Natural killer cell (primary cell): ENCODE data around the gene PTGR2. TPM values are rescaled to one million over a fixed set of nuclear protein-coding genes. Genes with fewer than 3 reads are reported as not detected.
"Not testable (repeated sequence)": the region's sequence is repeated elsewhere in the genome, so short reads cannot be mapped to it uniquely, and the experiment has no call there.

Source experiments
- ATAC-seq, 3 donors: fragments of 150-1000 bp in 2 of 3; fragments of 200-7000 bp in 1 of 3; cut with Tn5 transposase; 1 replicate in 1 of 3; 2 replicates in 2 of 3; pipeline ENCODE4 v1.10.0; 2021; ENCODE audit warnings: mild to moderate bottlenecking in 2 of 3, moderate library complexity in 2 of 3
- DNase-seq, 2 donors: peaks; one replicate each; pipeline versions ENCODE4 v3.0.0 to v3.0.0-alpha.2; 2013 to 2021; ENCODE audit warnings: mixed read lengths in 1 of 2
- H3K27ac ChIP-seq: one replicate; pipeline ENCODE4 v1.5.1; 2013; ENCODE audit warnings: mild to moderate bottlenecking, low read length
- H3K27me3 ChIP-seq: one replicate; pipeline ENCODE4 v1.6.1; 2013; ENCODE audit warnings: low read length; ENCODE audit not compliant: control insufficient read depth, insufficient read depth
- H3K36me3 ChIP-seq: one replicate; pipeline ENCODE4 v1.6.1; 2013; ENCODE audit warnings: low read length; ENCODE audit not compliant: control insufficient read depth, insufficient read depth
- H3K4me1 ChIP-seq: one replicate; pipeline ENCODE4 v1.6.1; 2013; ENCODE audit warnings: low read length; ENCODE audit not compliant: control insufficient read depth, insufficient read depth
- H3K4me3 ChIP-seq: one replicate; pipeline ENCODE4 v1.5.1; 2013; ENCODE audit warnings: low read length
- H3K9me3 ChIP-seq: one replicate; pipeline ENCODE4 v1.6.1; 2013; ENCODE audit warnings: low read length; ENCODE audit not compliant: control insufficient read depth, insufficient read depth
- H3K27ac Mint-ChIP-seq, 2 donors: one replicate each; pipeline ENCODE4 v1.8.0; 2022; ENCODE audit warnings: mild to moderate bottlenecking in 2 of 2, mixed read lengths in 2 of 2, moderate library complexity in 1 of 2
- H3K27me3 Mint-ChIP-seq, 2 donors: one replicate each; pipeline ENCODE4 v1.8.0; 2022; ENCODE audit warnings: low read depth in 2 of 2, mixed read lengths in 2 of 2
- H3K36me3 Mint-ChIP-seq: one replicate; pipeline ENCODE4 v1.8.0; 2022; ENCODE audit warnings: mixed read lengths
- H3K4me1 Mint-ChIP-seq, 2 donors: one replicate each; pipeline ENCODE4 v1.8.0; 2022; ENCODE audit warnings: mixed read lengths in 2 of 2
- H3K4me3 Mint-ChIP-seq: one replicate; pipeline ENCODE4 v1.8.0; 2022; ENCODE audit warnings: mild to moderate bottlenecking, moderate library complexity, mixed read lengths
- H3K9me3 Mint-ChIP-seq, 2 donors: one replicate each; pipeline ENCODE4 v1.8.0; 2022; ENCODE audit warnings: mixed read lengths in 2 of 2
- WGBS: methylation state at CpG from one replicate; pipeline ENCODE4 v1.1.7; 2013; ENCODE audit warnings: missing lambda C conversion rate; ENCODE audit not compliant: insufficient coverage; 5-methylcytosine and 5-hydroxymethylcytosine counted together
- intact Hi-C: fragments of 100-400 bp; cut with micrococcal nuclease; formaldehyde crosslinking; loops from one replicate; pipeline ENCODE4 v1.14.2; 2022
- total RNA-seq, 4 donors: library from RNA; stranded (reverse); fragments of 120-200 nt in 1 of 4; gene quantifications; one replicate each; pipeline versions ENCODE4 v1.2.3 to v1.2.4, GENCODE V29; 2013 to 2022
- TF ChIP-seq, protein P1 (sequence below): fragments of 200-600 bp; IDR thresholded peaks from one replicate; pipeline ENCODE4 v1.8.0; 2022; ENCODE audit warnings: antibody characterized with exemption

The PTGR2 gene
- total RNA-seq, 3 donors from 2014 or later (not counting 1 experiment from before 2014, with no cell fraction given) = 0.48 to 1.5 (median 1.5) TPM

DNA sequence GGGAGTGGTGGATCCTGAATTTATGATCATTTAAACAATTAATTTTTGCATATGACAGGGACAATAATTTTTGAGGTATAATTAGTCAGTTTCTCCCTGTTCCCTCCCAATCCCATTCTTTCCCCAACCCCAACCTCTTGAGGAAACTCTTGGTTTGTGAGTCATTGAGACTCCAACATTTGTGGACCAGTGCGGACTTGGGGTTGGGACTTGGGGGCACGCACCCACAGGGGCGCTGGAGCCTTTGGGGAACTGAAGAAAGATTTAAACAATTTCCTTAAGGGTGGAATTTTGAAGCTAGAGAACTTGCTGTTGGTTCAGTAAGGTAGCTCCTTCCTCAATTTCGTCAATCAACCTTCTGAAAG, 17.4 kb upstream of the PTGR2 start:
- H3K4me1 ChIP-seq = no peaks in the 10 kb centered on the region
- no peaks in the 10 kb centered on the region for H3K36me3 ChIP-seq
- no peaks in the 10 kb centered on the region for H3K36me3 Mint-ChIP-seq
- no peak overlapping the region for H3K27ac Mint-ChIP-seq
- no peaks in the 10 kb centered on the region for H3K27me3 Mint-ChIP-seq
- H3K4me3 Mint-ChIP-seq = no peak overlapping the region
- H3K4me1 Mint-ChIP-seq = peaks cover 0 to 7% of the 10 kb centered on the region in 2 donors
- H3K27ac ChIP-seq = no peak overlapping the region
- H3K9me3 ChIP-seq = no peaks in the 10 kb centered on the region
- ATAC-seq = no peak
- intact Hi-C loops = no loop called here
- TF ChIP-seq, protein P1, sequence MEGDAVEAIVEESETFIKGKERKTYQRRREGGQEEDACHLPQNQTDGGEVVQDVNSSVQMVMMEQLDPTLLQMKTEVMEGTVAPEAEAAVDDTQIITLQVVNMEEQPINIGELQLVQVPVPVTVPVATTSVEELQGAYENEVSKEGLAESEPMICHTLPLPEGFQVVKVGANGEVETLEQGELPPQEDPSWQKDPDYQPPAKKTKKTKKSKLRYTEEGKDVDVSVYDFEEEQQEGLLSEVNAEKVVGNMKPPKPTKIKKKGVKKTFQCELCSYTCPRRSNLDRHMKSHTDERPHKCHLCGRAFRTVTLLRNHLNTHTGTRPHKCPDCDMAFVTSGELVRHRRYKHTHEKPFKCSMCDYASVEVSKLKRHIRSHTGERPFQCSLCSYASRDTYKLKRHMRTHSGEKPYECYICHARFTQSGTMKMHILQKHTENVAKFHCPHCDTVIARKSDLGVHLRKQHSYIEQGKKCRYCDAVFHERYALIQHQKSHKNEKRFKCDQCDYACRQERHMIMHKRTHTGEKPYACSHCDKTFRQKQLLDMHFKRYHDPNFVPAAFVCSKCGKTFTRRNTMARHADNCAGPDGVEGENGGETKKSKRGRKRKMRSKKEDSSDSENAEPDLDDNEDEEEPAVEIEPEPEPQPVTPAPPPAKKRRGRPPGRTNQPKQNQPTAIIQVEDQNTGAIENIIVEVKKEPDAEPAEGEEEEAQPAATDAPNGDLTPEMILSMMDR = no peak
- H3K9me3 Mint-ChIP-seq = no peaks in the 10 kb centered on the region
- 100% methylated on average over 4 of the region's 4 CpGs for whole genome bisulfite sequencing
- H3K4me3 ChIP-seq = no peak overlapping the region
- no peak for DNase-seq
- no peaks in the 10 kb centered on the region for H3K27me3 ChIP-seq

- H3K27me3 ChIP-seq, H3K9me3 Mint-ChIP-seq, H3K4me3 Mint-ChIP-seq, H3K9me3 ChIP-seq, ATAC-seq, H3K4me1 ChIP-seq, H3K36me3 Mint-ChIP-seq, H3K4me3 ChIP-seq, H3K27ac Mint-ChIP-seq, H3K27me3 Mint-ChIP-seq, H3K27ac ChIP-seq, intact Hi-C loops, H3K36me3 ChIP-seq, H3K4me1 Mint-ChIP-seq, DNase-seq: not testable (repeated sequence)
- 94% methylated on average over 6 of the region's 7 CpGs for WGBS
These were observed 13.2 kb upstream of the PTGR2 start for GRCh38 chr14:73838293-73839034.

- Mint-ChIP-seq H3K36me3 (no peaks in the 10 kb centered on the region), H3K27me3 (peaks cover 0 to 8% of the 10 kb centered on the region in 2 donors), H3K9me3 (no peaks in the 10 kb centered on the region), H3K4me3 (no peak overlapping the region), H3K27ac (no peak overlapping the region), H3K4me1 (no peaks in the 10 kb centered on the region)
- 94% methylated on average over 1 of the region's 1 CpG for WGBS
- H3K4me3 ChIP-seq = no peak overlapping the region
- no peaks in the 10 kb centered on the region for H3K9me3 ChIP-seq
- TF ChIP-seq, protein P1 = no peak
- ATAC-seq (no peak), DNase-seq (no peak)
- H3K27me3 ChIP-seq = no peaks in the 10 kb centered on the region
- H3K27ac ChIP-seq = no peak overlapping the region
- H3K36me3 ChIP-seq = no peaks in the 10 kb centered on the region
- H3K4me1 ChIP-seq = no peaks in the 10 kb centered on the region
- intact Hi-C loops = no loop called here
These were observed 9.4 kb upstream of the PTGR2 start for GRCh38 chr14:73842201-73842600.

DNA sequence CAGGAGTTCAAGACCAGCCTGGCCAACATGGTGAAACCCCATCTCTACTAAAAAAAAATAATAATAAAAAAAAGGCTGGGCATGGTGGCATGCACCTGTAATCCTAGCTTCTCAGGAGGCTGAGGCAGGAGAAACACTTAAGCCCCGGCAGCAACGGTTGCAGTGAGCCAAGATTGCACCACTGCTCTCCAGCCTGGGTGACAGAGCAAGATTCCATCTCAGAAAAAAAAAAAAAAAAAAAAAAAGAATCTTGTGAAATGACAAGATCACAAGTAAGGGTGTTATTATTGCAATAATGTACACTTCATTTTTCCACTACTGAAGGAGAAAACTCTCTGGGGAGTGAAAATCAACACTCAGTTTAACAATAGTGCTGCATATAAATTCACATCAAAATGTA, 8.8 kb upstream of the PTGR2 start:
- H3K36me3 Mint-ChIP-seq = no peaks in the 10 kb centered on the region
- H3K4me1 Mint-ChIP-seq = no peaks in the 10 kb centered on the region
- Histone ChIP-seq H3K4me1 (no peaks in the 10 kb centered on the region), H3K27me3 (no peaks in the 10 kb centered on the region), H3K9me3 (no peaks in the 10 kb centered on the region), H3K27ac (no peak overlapping the region), H3K4me3 (no peak overlapping the region), H3K36me3 (no peaks in the 10 kb centered on the region)
- DNase-seq = no peak
- intact Hi-C loops = no loop called here
- H3K27ac Mint-ChIP-seq = no peak overlapping the region
- TF ChIP-seq, protein P1 = no peak
- no peak overlapping the region for H3K4me3 Mint-ChIP-seq
- 96% methylated on average over 2 of the region's 2 CpGs for WGBS
- no peaks in the 10 kb centered on the region for H3K9me3 Mint-ChIP-seq
- peaks cover 0 to 8% of the 10 kb centered on the region in 2 donors for H3K27me3 Mint-ChIP-seq
- ATAC-seq = no peak
